Measurements from ENCODE around the gene MT1X.
A peak's percentile ranks its signal among the peaks of the same experiment; 100 is the strongest.

GRCh38 chr16:56639045-56639444, 43.2 kb upstream of the MT1X start:
- TF ChIP-seq CTCF (IDR thresholded peaks at IDR 0.05; ENCODE audit: low read depth, low read length, missing input control), result no peak
- peak; percentile 17 to 56 for TF ChIP-seq RXRA (IDR thresholded peaks at IDR 0.05)
- TF ChIP-seq HNF4A (conservative IDR thresholded peaks at IDR 0.05), result peak in 1 of 2 donors; percentile 45
- no peak for TF ChIP-seq FOXA2 (IDR thresholded peaks at IDR 0.05)
- no peak for TF ChIP-seq RAD21 (IDR thresholded peaks at IDR 0.05)
- no peak for TF ChIP-seq ATF3 (IDR thresholded peaks at IDR 0.05)
- no peak for TF ChIP-seq TAF1 (conservative IDR thresholded peaks at IDR 0.05)
- TF ChIP-seq YY1 (IDR thresholded peaks at IDR 0.05), result no peak
- no peak for TF ChIP-seq JUND (IDR thresholded peaks at IDR 0.05)
- no peak for TF ChIP-seq ZBTB33 (IDR thresholded peaks at IDR 0.05)
- no peak for TF ChIP-seq REST (IDR thresholded peaks at IDR 0.05)
- no peak for TF ChIP-seq FOXA1 (IDR thresholded peaks at IDR 0.05)
- TF ChIP-seq EGR1 (IDR thresholded peaks at IDR 0.05; ENCODE audit: low read depth in 2 of 2), result no peak
- TF ChIP-seq NR2F2 (IDR thresholded peaks at IDR 0.05), result no peak
